ENCODE measurements around the gene TMEM86B.

DNA sequence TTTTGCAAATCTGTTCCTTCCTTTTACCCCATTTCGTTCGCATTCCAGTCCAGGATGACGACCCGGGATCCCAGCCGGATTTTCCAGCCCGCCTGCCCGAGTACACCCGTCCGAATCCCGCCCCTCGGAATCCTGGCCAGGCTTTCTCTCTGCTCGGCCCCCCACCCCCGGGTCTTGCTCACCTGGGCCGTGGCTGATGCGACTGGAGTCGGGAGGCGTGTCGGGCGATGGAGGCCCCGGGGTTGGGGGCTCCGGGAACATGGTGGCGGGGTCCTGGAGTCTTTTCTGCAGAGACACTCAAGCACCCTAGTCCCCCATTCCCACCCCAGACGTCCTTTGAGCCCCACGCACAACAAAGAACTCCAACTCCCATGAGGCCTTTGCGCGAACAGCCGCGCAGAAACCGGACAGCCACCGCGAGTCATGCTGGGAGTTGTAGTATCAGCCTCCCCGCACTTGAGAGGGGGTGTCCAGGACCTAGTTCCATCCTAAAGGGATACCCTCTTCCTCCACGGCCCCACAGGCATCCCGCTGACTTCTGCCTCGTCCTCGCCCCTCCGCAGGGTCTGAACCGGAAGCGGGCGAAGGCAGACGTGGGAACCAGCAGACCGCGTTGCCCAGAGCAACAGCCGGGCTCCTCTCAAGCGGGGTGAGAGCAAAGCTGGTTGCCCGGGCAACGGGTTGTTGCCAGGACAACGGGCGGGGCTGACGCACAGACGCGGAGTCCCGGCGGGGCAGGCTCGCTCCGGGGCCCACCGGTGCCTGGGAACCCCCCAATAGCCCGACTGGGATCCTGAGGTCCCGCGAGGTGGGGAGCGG is 49.6 kb downstream of the TMEM86B start:
- TF ChIP-seq, protein P1, sequence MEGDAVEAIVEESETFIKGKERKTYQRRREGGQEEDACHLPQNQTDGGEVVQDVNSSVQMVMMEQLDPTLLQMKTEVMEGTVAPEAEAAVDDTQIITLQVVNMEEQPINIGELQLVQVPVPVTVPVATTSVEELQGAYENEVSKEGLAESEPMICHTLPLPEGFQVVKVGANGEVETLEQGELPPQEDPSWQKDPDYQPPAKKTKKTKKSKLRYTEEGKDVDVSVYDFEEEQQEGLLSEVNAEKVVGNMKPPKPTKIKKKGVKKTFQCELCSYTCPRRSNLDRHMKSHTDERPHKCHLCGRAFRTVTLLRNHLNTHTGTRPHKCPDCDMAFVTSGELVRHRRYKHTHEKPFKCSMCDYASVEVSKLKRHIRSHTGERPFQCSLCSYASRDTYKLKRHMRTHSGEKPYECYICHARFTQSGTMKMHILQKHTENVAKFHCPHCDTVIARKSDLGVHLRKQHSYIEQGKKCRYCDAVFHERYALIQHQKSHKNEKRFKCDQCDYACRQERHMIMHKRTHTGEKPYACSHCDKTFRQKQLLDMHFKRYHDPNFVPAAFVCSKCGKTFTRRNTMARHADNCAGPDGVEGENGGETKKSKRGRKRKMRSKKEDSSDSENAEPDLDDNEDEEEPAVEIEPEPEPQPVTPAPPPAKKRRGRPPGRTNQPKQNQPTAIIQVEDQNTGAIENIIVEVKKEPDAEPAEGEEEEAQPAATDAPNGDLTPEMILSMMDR (conservative IDR thresholded peaks at IDR 0.05; ENCODE audit: low read depth, low read length) = no peak
- no peak for TF ChIP-seq EZH2 (IDR thresholded peaks at IDR 0.05; ENCODE audit: borderline replicate concordance, low read depth, low read length, poor library complexity, severe bottlenecking)

Measured in A673 (cell line).